A549 (cell line): ENCODE results near the gene VSTM4. TPM values are rescaled to one million over a fixed set of nuclear protein-coding genes. Genes with fewer than 3 reads are reported as not detected.

Experiments used
- ATAC-seq, 2 experiments: fragments of 200-7000 bp in 1 of 2; fragments of >200 bp in 1 of 2; cut with Nextera tagmentation in 1 of 2; cut with Tn5 transposase in 1 of 2; 3 replicates each; pipeline versions ENCODE4 v1.8.0 to v1.9.1; 2018 to 2020; ENCODE audit warnings: mild to moderate bottlenecking in 1 of 2, moderate library complexity in 1 of 2
- CTCF ChIA-PET: fragments of 300-600 bp; sonication (Branson Sonifier 250); formaldehyde crosslinking; extraction: SDS; loops from one replicate; lab custom pipeline; 2021; ENCODE audit warnings: antibody characterized with exemption, inconsistent platforms; lab: Yijun Ruan, JAX
- POLR2A ChIA-PET: fragments of 350-600 bp; formaldehyde crosslinking; extraction: SDS; loops from one replicate; lab custom pipeline; 2021; ENCODE audit warnings: antibody characterized with exemption, inconsistent platforms; lab: Yijun Ruan, JAX
- DNase-seq, 2 experiments: peaks; one replicate each; pipeline versions ENCODE4 v3.0.0 to v3.0.0-alpha.2; 2011 to 2016; ENCODE audit warnings: low read depth in 1 of 2, low spot score in 1 of 2
- FAIRE-seq: peaks from 2 replicates; lab custom pipeline; 2011; peaks lifted over from hg19 to GRCh38; lab: Jason Lieb, UNC
- H3K27ac ChIP-seq, 2 experiments: fragments of >200 bp; sonication (Bioruptor Twin); formaldehyde crosslinking; 3 replicates each; pipeline ENCODE4 v1.5.1; 2016 to 2017
- H3K4me1 ChIP-seq: fragments of >200 bp; sonication (Bioruptor Twin); formaldehyde crosslinking; 3 replicates; pipeline ENCODE4 v1.6.1; 2016
- H3K4me2 ChIP-seq: fragments of >200 bp; sonication (Bioruptor Twin); formaldehyde crosslinking; 3 replicates; pipeline ENCODE4 v1.6.1; 2016
- H3K4me3 ChIP-seq: fragments of >200 bp; sonication (Bioruptor Twin); formaldehyde crosslinking; 3 replicates; pipeline ENCODE4 v1.5.1; 2016
- H3K9me3 ChIP-seq: fragments of >200 bp; sonication (Bioruptor Twin); formaldehyde crosslinking; 3 replicates; pipeline ENCODE4 v1.6.1; 2016
- BHLHE40 ChIP-seq: IDR thresholded peaks from 2 replicates; pipeline ENCODE4 v1.6.1; 2012; ENCODE audit warnings: low read depth, low read length, inconsistent platforms
- CBX8 ChIP-seq: fragments of 200-600 bp; sonication (generic); IDR thresholded peaks from 2 replicates; pipeline ENCODE4 v1.6.1; 2016
- CHD4 ChIP-seq: fragments of 200-600 bp; sonication (generic); IDR thresholded peaks from 2 replicates; pipeline ENCODE4 v1.6.1; 2016; ENCODE audit warnings: antibody characterized with exemption, mild to moderate bottlenecking, borderline replicate concordance
- EP300 ChIP-seq, 2 experiments: fragments of >200 bp; sonication (Bioruptor Twin); formaldehyde crosslinking; IDR thresholded peaks; 2 replicates in 1 of 2; 3 replicates in 1 of 2; pipeline ENCODE4 v1.6.1; 2016 to 2017
- ESRRA ChIP-seq: fragments of 150-350 bp; IDR thresholded peaks from 2 replicates; pipeline ENCODE4 v1.6.1; 2014; ENCODE audit warnings: mild to moderate bottlenecking, low read length, borderline replicate concordance
- FOSB ChIP-seq: fragments of 250-450 bp; sonication (Bioruptor Pico); IDR thresholded peaks from 2 replicates; pipeline ENCODE4 v1.5.0; 2020; ENCODE audit warnings: mild to moderate bottlenecking, moderate library complexity
- FOXS1 ChIP-seq: fragments of 250-450 bp; sonication (Bioruptor Pico); IDR thresholded peaks from 2 replicates; pipeline ENCODE4 v1.5.0; 2020; ENCODE audit warnings: mild to moderate bottlenecking, moderate library complexity
- GATA3 ChIP-seq: IDR thresholded peaks from 2 replicates; pipeline ENCODE4 v1.6.1; 2012; ENCODE audit warnings: borderline replicate concordance
- HDAC2 ChIP-seq: fragments of 200-600 bp; sonication (generic); IDR thresholded peaks from 2 replicates; pipeline ENCODE4 v1.6.1; 2016
- HOXA7 ChIP-seq: fragments of 250-450 bp; sonication (Bioruptor Pico); IDR thresholded peaks from 2 replicates; pipeline ENCODE4 v1.5.0; 2020; ENCODE audit warnings: mild to moderate bottlenecking, moderate library complexity
- KDM5A ChIP-seq: fragments of 200-600 bp; sonication (generic); IDR thresholded peaks from 2 replicates; pipeline ENCODE4 v1.6.1; 2016; ENCODE audit warnings: antibody characterized with exemption, mild to moderate bottlenecking
- MAFK ChIP-seq: fragments of 450-650 bp; IDR thresholded peaks from 2 replicates; pipeline ENCODE4 v1.6.1; 2014; ENCODE audit not compliant: partially characterized antibody
- MAZ ChIP-seq: fragments of 150-350 bp; IDR thresholded peaks from 2 replicates; pipeline ENCODE4 v1.6.1; 2014; ENCODE audit warnings: antibody characterized with exemption, low read depth, low read length, borderline replicate concordance
- MYC ChIP-seq: IDR thresholded peaks from 2 replicates; pipeline ENCODE4 v1.6.1; 2012; ENCODE audit warnings: mild to moderate bottlenecking, inconsistent platforms, low read length, improper control_type of control experiment, borderline replicate concordance
- NFE2L2 ChIP-seq: fragments of 150-350 bp; conservative IDR thresholded peaks from 2 replicates; pipeline ENCODE4 v1.6.1; 2014; ENCODE audit warnings: low read length
- NR3C1 ChIP-seq: fragments of >200 bp; sonication (Bioruptor Twin); formaldehyde crosslinking; IDR thresholded peaks from 3 replicates; pipeline ENCODE4 v1.6.1; 2017
- PHF8 ChIP-seq: fragments of 200-600 bp; sonication (generic); IDR thresholded peaks from 2 replicates; pipeline ENCODE4 v1.6.1; 2016; ENCODE audit warnings: low read depth, mild to moderate bottlenecking, antibody characterized with exemption, moderate library complexity, borderline replicate concordance
- POLR2A ChIP-seq: IDR thresholded peaks from 2 replicates; pipeline ENCODE4 v1.6.1; 2012; ENCODE audit warnings: mild to moderate bottlenecking, low read length
- RAD21 ChIP-seq, 2 experiments: fragments of >200 bp in 1 of 2; sonication (Bioruptor Twin) in 1 of 2; formaldehyde crosslinking in 1 of 2; IDR thresholded peaks in 1 of 2; conservative IDR thresholded peaks in 1 of 2; 2 replicates in 1 of 2; 3 replicates in 1 of 2; pipeline ENCODE4 v1.6.1; 2012 to 2018; ENCODE audit warnings: inconsistent platforms in 1 of 2
- RARB ChIP-seq: fragments of 250-450 bp; sonication (Bioruptor Pico); IDR thresholded peaks from 2 replicates; pipeline ENCODE4 v1.8.0; 2021; ENCODE audit warnings: mild to moderate bottlenecking, moderate library complexity
- RCOR1 ChIP-seq: fragments of 150-350 bp; IDR thresholded peaks from 2 replicates; pipeline ENCODE4 v1.6.1; 2014; ENCODE audit warnings: antibody characterized with exemption, low read length, low read depth
- RFX5 ChIP-seq: fragments of 450-650 bp; IDR thresholded peaks from 2 replicates; pipeline ENCODE4 v1.7.1; 2014; ENCODE audit warnings: antibody characterized with exemption, mild to moderate bottlenecking, moderate library complexity
- SMC3 ChIP-seq: fragments of >200 bp; sonication (Bioruptor Twin); formaldehyde crosslinking; IDR thresholded peaks from 3 replicates; pipeline ENCODE4 v1.6.1; 2018; ENCODE audit warnings: inconsistent platforms
- TFCP2L1 ChIP-seq: fragments of 250-450 bp; sonication (Bioruptor Pico); IDR thresholded peaks from 2 replicates; pipeline ENCODE4 v1.5.0; 2021; ENCODE audit warnings: mild to moderate bottlenecking
- ZC3H11A ChIP-seq: fragments of 450-650 bp; IDR thresholded peaks from 2 replicates; pipeline ENCODE4 v1.6.1; 2014; ENCODE audit warnings: antibody characterized with exemption, mild to moderate bottlenecking
- ZSCAN20 ChIP-seq: fragments of 250-450 bp; sonication (Bioruptor Pico); IDR thresholded peaks from 2 replicates; pipeline ENCODE4 v1.8.0; 2022; ENCODE audit warnings: mild to moderate bottlenecking, moderate library complexity
- WGBS: methylation state at CpG from one replicate; pipeline ENCODE4 v1.1.6; 2017; ENCODE audit errors: missing lambda C conversion rate; 5-methylcytosine and 5-hydroxymethylcytosine counted together
- polyA plus RNA-seq, 4 experiments: library from polyadenylated mRNA; depleted of rRNA in 3 of 4; stranded (reverse); fragments of >200 nt; fragmentation: RNase III in 1 of 4; extraction: RNeasy Plus Mini Kit Qiagen cat#74134 plus additional on column Dnase treatment in 1 of 4; gene quantifications; 2 replicates in 3 of 4; 3 replicates in 1 of 4; pipeline ENCODE4 v1.2.3, GENCODE V29; 2011 to 2017
- TF ChIP-seq, protein P1 (sequence below): IDR thresholded peaks from 2 replicates; pipeline ENCODE4 v1.6.1; 2012
- TF ChIP-seq, protein P2 (sequence below): fragments of 150-350 bp; IDR thresholded peaks from 2 replicates; pipeline ENCODE4 v1.6.1; 2014; ENCODE audit warnings: low read depth, mild to moderate bottlenecking, low read length
- TF ChIP-seq, protein P3 (sequence below): IDR thresholded peaks from 2 replicates; pipeline ENCODE4 v1.6.1; 2012
- TF ChIP-seq, protein P4 (sequence below): IDR thresholded peaks from 2 replicates; pipeline ENCODE4 v1.6.1; 2012; ENCODE audit warnings: low read depth, borderline replicate concordance

The VSTM4 gene
- polyA plus RNA-seq, 2 of the 4 experiments (the other 2 are of a cell fraction) = 0.18 to 0.53 TPM

DNA sequence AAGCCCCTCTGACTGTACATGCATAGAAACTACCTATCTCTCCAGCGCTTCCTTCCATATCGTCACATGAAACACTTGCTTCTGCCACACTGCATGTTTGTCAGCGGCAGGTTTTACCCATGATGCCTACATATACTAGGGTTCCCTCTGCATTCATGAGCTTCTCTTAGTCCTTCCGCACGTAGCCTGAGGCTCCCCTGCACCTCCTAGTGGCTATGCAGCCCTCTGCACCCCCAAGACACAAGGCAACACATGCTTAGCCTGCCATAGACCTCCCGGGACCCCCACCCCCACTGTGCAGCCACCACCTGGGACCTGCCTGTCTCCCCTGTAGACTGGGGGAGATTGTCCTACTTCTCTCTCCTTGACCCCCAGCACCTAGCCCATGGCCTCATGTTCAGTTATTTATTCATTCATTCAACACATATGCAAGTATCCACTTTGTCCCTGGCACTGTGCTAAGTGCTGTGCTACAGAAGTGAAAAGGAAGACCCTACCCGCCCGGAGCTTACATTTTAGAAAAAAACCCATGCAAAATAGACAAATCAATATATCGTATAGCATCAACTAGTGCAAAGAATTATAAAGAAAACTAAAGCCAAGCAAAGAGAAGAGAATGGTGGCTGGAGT, 49.4 kb upstream of the VSTM4 start (continued):
- TF ChIP-seq RAD21 (conservative IDR thresholded peaks at IDR 0.05 in 1 of 2, IDR thresholded peaks at IDR 0.05 in 1 of 2) (peak in 1 of 2 experiments; percentile 49; a peak in 3 of 5 replicates), EP300 (IDR thresholded peaks at IDR 0.05) (no peak), NFE2L2 (no peak), CBX8 (no peak), SMC3 (0 out of 3 replicates have a peak, but pooled peaks have one; percentile 36), PHF8 (no peak), CHD4 (no peak), ESRRA (no peak)

DNA sequence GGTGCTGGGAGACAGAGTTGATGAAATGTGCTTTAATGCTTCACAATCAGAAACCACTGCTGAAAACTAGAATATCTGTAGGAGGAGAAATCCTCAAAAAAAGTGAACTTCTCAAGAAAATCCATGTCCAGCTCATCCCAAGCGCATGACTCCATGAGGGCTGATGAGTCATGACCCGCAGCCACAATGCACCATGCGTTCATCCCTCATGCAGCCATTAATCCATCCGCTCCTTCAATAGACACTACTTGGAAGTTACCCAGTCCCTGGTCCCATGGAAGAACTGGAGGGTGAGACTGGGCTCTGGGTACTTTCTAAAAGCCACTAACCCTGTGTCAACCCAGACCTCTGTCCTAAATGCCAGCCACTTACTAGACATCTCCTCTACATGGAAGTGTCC, 48.4 kb upstream of the VSTM4 start:
- H3K4me2 ChIP-seq = no peak overlapping the region
- no peak for FAIRE-seq
- CTCF ChIA-PET = interaction anchor here (0.7 to 4.9 kb wide), 13 partner anchors 9 to 565 kb away, joined by 3 to 40 read pairs (median 3); no protein-coding TSS in a partner anchor
- 63% methylated on average over 4 of the region's 4 CpGs for WGBS
- no peak overlapping the region for H3K27ac ChIP-seq
- DNase-seq = no peak
- TF ChIP-seq RCOR1 (no peak), RARB (CRISPR knock-in tag) (no peak), BHLHE40 (no peak), HDAC2 (no peak), ZSCAN20 (CRISPR knock-in tag) (no peak), GATA3 (no peak)
- TF ChIP-seq, protein P1, sequence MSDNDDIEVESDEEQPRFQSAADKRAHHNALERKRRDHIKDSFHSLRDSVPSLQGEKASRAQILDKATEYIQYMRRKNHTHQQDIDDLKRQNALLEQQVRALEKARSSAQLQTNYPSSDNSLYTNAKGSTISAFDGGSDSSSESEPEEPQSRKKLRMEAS = no peak
- TF ChIP-seq, protein P2, sequence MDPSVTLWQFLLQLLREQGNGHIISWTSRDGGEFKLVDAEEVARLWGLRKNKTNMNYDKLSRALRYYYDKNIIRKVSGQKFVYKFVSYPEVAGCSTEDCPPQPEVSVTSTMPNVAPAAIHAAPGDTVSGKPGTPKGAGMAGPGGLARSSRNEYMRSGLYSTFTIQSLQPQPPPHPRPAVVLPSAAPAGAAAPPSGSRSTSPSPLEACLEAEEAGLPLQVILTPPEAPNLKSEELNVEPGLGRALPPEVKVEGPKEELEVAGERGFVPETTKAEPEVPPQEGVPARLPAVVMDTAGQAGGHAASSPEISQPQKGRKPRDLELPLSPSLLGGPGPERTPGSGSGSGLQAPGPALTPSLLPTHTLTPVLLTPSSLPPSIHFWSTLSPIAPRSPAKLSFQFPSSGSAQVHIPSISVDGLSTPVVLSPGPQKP = no peak
- TF ChIP-seq, all 56 proteins: peak for 0
- POLR2A ChIA-PET = no interaction called here
- ATAC-seq = no peak
- Histone ChIP-seq H3K4me1 (no peaks in the 10 kb centered on the region), H3K9me3 (no peaks in the 10 kb centered on the region), H3K4me3 (no peak overlapping the region)

DNA sequence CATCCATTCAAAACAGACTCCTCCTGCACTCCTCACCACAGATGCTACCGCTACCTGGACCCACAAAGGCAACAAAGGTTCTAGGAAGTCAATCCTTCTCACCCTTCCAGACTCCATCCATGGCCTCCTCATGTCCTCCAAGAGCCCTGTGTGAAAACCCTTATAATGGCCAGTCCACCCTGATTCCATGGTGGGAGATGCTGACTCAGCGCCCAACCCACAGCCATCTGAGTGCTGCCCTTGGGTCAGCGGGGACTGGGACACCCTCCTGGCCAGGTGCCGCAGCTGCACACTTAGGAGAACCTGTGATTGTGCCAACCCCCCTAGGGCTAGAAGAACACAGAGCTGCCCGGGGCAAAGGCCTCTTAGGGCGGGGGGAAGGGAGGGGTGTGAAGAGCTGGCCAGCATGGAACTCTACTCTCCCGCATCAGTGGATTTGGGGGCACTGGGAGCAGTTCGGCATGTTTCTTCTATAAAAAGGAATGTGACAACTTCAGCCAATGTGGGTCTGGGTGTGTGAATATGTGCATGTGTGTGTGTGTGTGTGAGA, 47.5 kb upstream of the VSTM4 start:
- TF ChIP-seq PHF8 (no peak), MAFK (peak; percentile 79)
- TF ChIP-seq, all 56 proteins: peak for 1
- Histone ChIP-seq H3K9me3 (no peaks in the 10 kb centered on the region), H3K27ac (no peak overlapping the region), H3K4me3 (no peak overlapping the region), H3K4me1 (no peaks in the 10 kb centered on the region), H3K4me2 (no peak overlapping the region)
- ATAC-seq = no peak
- CTCF ChIA-PET = interaction anchor here (0.7 to 4.9 kb wide), 8 partner anchors 8 to 506 kb away, joined by 3 to 40 read pairs (median 5); no protein-coding TSS in a partner anchor
- no peak for DNase-seq
- FAIRE-seq = no peak
- POLR2A ChIA-PET = no interaction called here
- 64% methylated on average over 4 of the region's 8 CpGs for WGBS

DNA sequence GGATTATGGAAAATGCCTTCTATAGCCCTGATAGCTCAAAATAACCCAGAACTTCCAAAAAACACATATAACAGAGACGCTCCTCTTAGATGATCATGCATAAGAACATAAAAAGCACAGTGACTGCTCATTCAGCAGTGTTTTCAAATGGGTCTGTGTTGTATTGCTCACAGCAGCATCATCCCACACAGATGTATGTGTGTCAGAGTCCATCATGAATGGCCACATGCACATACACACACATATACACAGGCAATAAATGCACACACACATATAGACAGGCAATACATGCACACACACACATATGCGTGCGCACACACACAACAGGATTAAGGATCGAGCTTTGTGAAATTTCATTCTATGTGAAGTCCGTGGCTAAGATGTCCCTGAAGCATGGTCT, 46.7 kb upstream of the VSTM4 start:
- CTCF ChIA-PET = interaction anchor here (0.7 to 4.9 kb wide), 11 partner anchors 9 to 798 kb away, joined by 3 to 40 read pairs (median 3); no protein-coding TSS in a partner anchor
- no peak overlapping the region for H3K4me3 ChIP-seq
- POLR2A ChIA-PET = interaction anchor here (1.1 kb wide), 1 partner anchor 22 kb away, joined by 3 read pairs; no protein-coding TSS in a partner anchor
- WGBS = 49% methylated on average over 5 of the region's 5 CpGs
- no peak overlapping the region for H3K27ac ChIP-seq
- no peaks in the 10 kb centered on the region for H3K4me1 ChIP-seq
- FAIRE-seq = no peak
- ATAC-seq = no peak
- no peak for DNase-seq
- H3K9me3 ChIP-seq = no peaks in the 10 kb centered on the region
- H3K4me2 ChIP-seq = no peak overlapping the region
- TF ChIP-seq, protein P3, sequence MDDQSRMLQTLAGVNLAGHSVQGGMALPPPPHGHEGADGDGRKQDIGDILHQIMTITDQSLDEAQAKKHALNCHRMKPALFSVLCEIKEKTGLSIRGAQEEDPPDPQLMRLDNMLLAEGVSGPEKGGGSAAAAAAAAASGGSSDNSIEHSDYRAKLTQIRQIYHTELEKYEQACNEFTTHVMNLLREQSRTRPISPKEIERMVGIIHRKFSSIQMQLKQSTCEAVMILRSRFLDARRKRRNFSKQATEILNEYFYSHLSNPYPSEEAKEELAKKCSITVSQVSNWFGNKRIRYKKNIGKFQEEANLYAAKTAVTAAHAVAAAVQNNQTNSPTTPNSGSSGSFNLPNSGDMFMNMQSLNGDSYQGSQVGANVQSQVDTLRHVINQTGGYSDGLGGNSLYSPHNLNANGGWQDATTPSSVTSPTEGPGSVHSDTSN = no peak
- TF ChIP-seq RCOR1 (no peak), ZC3H11A (no peak), POLR2A (no peak), BHLHE40 (no peak), KDM5A (no peak), MAZ (no peak), HOXA7 (no peak), MYC (no peak), RFX5 (no peak), NFE2L2 (no peak), FOSB (CRISPR knock-in tag) (no peak), NR3C1 (no peak), TFCP2L1 (CRISPR knock-in tag) (no peak), FOXS1 (CRISPR knock-in tag) (no peak)
- TF ChIP-seq, protein P1 = no peak
- TF ChIP-seq, protein P4, sequence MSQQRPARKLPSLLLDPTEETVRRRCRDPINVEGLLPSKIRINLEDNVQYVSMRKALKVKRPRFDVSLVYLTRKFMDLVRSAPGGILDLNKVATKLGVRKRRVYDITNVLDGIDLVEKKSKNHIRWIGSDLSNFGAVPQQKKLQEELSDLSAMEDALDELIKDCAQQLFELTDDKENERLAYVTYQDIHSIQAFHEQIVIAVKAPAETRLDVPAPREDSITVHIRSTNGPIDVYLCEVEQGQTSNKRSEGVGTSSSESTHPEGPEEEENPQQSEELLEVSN = no peak
